ENCODE data around the gene CLIC5.

CLIC5 gene

GRCh38 chr6:45923831-45924391, 91.7 kb downstream of the CLIC5 start:
- no peak for DNase-seq

DNA sequence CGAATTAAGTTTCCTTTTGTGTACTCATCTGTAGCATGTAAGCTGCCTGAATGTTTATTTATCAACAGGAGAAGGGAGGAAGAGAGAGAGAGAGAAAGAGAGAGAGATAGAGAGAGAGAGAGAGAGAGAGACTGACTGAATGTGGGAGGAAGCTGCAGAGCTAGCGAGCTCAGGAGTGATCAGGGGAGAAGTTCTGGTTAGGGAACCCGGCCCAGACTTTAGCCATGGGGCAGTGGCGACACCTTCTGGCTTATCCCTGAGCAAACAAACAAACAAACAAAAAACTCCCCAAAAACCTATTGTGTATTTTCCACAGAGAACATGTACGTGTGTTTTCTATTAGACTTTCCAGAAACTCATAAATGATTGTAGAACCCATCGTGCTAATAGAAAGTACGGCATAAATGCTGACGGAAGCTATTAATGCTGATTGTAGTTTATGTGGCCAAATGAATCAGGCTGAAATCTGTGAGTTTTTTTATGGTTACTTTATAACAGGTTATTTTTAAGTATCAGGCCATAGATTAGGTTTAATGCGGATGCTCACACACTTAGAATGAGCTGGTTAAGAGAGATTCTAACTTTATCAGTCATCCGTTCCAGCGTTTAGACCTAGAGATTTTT, 92.8 kb downstream of the CLIC5 start:
- peak; percentile 3 for DNase-seq

GRCh38 chr6:45921691-45922281, 93.9 kb downstream of the CLIC5 start:
- no peak for DNase-seq

GRCh38 chr6:45920819-45921511, 94.7 kb downstream of the CLIC5 start:
- no peak for DNase-seq

DNA sequence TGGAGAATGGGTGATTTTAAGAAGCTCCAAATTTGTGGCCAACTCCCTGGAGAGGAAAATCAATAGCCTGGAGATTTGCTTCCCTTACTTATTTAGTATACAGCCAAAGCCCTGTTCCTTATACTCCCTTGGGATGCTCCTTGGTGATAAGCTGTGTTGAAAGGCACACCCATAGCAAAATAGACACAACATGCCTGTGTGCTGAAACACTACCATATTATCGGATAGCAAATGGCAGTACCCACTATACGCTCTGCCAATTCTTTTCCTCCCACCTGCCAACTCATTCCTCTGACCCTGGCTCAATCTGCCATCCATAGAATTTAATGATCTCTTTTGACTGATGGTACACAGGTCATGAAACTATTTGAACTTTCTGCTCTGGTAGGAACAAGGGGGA, 98.2 kb downstream of the CLIC5 start:
- DNase-seq = no peak

- no peak for DNase-seq
These were observed 99.0 kb downstream of the CLIC5 start for GRCh38 chr6:45916692-45917091.

DNA sequence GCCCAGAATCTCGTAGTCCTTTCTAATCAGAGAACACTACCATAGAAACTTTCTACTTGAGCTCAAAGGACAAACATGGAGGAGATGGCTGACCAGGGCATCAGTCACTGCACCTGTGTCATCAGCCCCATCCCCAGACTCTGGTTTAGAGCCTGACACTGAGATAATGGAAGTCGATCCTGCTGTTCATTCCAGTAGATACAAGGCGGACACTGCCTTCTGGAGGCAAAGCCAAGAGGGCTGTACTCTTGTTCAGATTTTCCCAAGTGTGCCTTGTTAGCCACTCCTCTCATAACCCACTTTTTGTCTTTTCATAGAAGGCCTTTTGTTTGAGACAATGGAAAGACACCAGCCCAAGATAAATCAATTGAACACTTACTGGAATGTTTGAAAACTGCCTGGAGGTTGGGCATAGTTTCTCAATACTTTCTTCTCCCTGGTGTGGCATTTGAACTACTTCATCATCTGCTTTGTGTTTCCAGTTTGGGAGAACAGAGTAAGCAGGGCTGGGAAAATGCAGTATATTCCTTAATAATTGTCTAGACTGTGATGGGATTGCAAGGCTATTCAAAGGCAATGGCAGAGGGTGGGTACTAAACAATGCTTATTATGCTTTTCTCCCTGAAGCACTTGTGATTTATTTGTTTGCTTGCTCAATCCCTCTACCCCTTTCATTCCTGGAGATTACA, 99.7 kb downstream of the CLIC5 start:
- DNase-seq = no peak

- no peak for DNase-seq
These were observed 104.0 kb downstream of the CLIC5 start for GRCh38 chr6:45911691-45912090.

DNA sequence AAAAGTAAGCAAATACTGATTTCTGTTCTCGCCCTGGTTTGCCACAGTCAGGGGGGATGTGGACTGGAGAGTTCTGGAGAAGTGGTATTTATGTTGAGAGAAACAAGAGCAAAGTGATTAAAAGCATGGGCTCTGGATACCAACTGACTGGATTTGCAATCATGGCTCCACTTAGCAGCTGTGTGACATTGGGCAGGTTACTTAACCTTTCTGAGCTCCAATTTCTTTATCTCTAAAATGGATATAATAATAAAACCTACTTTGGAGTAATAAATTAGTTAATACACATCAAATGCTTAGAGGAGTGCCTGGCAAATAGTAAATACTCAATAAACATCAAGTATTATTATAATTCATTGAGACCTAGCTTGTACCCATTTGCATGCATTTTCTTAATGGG, 111.7 kb downstream of the CLIC5 start:
- DNase-seq = no peak

DNA sequence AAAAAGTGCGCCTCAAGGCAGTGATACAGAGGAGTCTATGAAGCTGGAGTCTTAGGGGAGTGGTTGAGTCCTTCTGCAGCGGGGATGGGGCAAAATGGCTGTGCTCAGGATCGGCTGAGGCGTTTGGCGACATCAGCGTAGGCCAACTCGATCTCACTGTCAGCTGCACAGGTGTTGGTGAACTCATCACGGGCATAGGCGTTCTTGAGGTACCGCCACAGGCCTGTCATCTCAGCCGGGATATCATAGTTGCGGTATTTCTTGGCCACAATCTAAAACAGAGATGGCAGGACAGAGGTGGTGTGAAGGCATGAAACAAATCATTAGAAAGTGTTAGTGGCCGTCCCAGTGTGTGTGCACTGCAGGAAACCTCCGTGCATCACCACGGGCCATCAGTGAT, 112.7 kb downstream of the CLIC5 start:
- DNase-seq = no peak

DNA sequence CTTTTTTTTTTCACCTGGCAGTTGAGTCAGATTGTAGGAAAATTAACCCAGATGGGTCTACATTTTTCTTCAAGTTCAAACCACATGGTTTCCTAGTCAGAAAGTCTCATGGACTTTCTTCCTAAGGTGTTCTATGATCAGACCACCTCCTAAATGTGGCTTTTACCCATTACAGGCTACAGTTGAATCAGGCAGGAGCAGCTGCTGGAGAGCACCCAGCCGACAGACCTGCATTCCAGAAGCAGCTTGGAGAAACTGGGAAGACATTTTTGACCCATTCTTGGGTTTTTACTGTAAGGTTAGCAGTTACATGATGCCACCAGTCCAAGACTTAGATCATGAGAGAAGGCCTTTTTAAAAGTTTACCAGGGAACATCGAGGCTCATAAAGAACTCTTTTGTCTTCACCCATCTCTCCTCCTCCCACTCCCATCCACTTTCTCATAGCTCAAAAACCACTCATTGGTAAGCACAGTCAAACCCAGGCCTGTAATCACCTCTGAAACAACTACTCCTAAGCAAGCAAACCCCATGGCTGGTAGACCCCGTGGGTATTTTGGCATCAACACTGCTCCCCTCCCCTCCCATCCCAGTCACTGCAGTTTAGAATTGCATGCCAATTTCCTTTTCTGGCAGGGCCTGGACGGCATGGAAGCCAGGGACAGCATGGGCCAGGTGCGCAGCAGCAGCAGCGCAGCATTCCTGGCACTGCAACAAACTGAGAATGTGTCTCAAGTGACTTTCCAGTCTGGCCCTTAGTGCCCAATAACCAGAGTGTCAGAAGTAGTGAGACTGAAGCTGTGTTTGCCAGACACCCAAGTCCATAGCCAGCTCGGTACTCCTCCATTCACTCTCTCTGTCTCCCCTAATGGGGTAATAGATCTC, 113.7 kb downstream of the CLIC5 start:
- DNase-seq = no peak

- DNase-seq = no peak
These were observed 114.6 kb downstream of the CLIC5 start for GRCh38 chr6:45900808-45901752.

- DNase-seq = no peak
These were observed 116.0 kb downstream of the CLIC5 start for GRCh38 chr6:45899683-45899946.

DNA sequence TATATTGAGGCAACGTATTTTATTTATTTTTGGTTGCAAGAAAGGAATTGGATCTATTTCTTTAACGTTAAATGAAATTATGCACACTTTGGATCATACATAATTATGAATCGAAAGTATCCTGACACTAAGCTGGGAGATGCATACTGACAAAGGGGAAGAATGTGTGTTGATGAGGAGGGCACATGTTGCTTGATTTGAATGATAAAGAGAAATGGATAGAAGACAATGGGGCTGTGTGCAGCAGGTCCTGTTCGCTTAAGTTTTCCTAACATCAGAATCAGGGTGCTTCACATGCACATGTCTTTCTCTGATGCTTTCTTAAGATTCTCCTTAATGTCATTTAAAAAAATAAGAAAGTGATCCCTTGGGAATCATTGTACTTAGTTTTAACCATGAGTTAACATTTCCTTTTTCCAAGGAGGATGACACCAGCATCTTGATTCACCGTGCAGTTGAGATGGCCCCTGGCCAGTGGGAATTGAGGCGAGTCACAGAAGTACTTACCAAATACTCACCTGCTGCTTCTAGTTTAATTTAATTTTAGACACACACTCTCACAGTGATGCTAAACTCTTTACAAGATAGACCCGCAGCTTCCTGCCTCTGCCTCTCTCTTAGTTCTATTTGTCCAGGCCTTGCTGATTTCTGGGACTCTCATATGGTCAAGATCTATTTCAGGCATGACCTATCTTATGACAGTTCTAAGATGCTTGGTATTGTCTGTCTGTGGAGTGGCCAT, 116.5 kb downstream of the CLIC5 start:
- DNase-seq = no peak

DNA sequence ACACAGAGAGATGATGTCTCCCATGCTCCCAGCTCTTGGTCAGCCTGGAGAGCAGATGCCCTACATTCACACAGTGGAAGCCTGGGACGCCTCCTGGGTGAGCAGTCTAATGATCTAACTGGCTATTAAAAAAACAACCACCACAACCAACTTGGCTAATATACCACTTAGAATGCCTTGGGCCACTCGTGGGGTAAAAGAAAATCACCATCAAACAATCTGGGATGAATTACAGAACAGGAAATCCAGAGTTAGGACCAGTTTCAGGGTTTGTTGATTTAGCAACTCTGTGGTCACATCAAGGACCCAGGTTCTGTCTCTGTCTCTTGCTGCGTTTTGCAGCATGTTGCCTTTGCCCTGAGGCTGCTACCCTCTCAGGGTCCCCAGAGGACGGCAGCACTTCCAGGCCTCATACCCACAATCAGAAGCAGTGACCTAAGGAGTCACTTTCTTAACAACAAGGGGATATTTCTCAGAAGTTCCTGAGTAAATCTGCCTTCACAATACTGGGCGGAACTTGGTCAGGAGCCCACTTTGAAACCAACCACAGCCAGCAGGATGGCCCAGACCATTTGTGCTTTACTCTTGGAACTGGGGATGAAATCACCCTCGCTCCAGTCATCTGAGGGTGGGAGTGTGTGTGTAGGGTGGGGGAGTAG, 118.7 kb downstream of the CLIC5 start:
- no peak for DNase-seq

DNA sequence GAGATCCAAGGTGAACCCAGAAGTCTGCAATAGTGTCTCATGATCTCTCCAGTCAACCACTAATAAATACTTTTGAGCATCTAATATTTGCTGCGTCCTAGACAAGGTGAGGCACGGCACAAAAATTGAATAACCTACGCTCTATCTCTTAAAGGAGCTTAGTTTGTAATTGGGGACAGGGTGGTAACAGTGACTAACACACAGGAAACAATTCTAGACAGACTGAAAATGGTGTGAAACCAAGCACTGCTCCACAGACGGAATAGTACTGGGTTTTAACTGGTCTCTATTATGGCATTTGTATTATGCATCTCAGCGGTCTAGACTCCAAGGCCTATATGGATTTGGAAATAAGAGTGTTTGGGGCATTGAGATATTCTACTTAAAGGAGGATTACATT, 120.1 kb downstream of the CLIC5 start:
- no peak for DNase-seq

DNA sequence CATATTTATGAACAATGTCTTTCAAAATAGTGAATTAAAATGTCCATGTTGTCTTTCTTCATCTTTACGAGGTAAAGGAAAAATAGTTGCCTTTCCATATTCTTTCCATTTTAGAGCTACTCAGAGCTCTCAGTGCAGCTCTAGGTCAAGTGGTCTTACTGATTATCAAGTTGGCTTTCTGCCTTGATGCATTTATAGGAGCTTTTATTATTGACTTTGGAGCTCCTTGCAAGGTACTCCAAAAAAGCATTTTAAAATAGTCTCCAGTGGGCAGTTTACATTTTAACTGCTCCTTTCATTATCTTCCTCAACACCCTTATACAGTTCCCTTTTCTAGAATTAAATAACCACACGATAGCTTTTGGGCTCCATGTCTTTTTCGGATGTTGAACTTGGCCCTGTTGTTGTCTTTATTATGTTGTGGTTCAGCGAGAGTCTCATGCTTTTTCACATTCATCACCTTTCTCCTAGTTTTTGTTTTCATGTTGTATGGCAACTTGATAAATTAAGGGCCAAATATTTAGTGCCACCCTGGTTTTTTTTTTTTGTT, 122.9 kb downstream of the CLIC5 start:
- DNase-seq = no peak

DNA sequence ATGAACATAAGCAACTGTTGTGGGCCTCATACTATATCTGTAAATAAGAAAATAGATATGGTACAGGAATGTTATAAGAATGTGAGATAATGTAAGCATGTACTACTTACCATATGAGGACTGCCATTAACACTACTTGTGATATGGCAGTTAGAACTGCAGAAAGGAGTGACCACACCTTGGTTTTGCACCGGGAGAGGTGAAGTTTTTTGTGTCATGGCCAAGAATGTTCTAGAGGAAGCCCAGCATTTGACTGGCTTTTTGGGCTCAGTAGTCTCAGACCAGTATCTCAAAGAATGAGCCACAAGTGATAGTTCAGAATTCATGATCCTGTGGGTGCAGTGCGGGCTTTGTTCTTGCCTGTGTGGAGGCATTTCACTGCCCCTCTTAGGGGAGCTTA, 123.5 kb downstream of the CLIC5 start:
- DNase-seq = no peak

- no peak for DNase-seq
These were observed 128.9 kb downstream of the CLIC5 start for GRCh38 chr6:45886776-45887175.

DNA sequence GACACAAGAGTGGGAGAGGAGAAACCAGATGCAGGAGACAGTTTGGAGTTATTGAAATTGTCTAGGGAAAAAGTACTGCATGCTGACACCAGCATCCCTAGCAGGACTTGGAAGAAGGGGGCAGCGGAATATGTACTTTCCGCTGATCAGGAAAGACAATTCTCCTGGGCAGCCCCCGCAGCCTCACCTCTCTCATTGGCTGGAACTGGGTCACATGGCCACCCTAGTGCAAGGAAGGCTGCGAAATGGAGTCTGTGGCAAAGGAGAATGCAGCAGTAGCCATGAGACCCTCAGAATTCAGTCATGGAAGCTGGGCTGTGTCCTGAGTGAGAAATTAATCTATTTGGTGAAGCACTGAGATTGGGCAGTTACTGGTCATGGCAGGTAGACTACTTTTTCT, 131.3 kb downstream of the CLIC5 start:
- DNase-seq = no peak

All from NCI-H2029 (cell line).